GM10266 (cell line): ENCODE results near the gene NOD2.
A peak's percentile ranks its signal among the peaks of the same experiment; 100 is the strongest.

ENCODE experiments used
- DNase-seq: peaks from one replicate; pipeline ENCODE4 v3.0.0; 2012; ENCODE audit errors: extremely low spot score
- CTCF ChIP-seq: IDR thresholded peaks from 2 replicates; pipeline ENCODE4 v1.5.1; 2012; ENCODE audit warnings: mild to moderate bottlenecking, low read depth; ENCODE audit not compliant: control insufficient read depth, insufficient read depth; ENCODE audit errors: missing control alignments

NOD2 gene

GRCh38 chr16:50722960-50723359, 29.6 kb downstream of the NOD2 start:
- TF ChIP-seq CTCF, result no peak
- no peak for DNase-seq

GRCh38 chr16:50724306-50724705, 30.9 kb downstream of the NOD2 start:
- TF ChIP-seq CTCF, result no peak
- no peak for DNase-seq

GRCh38 chr16:50731130-50731988, 38.0 kb downstream of the NOD2 start:
- no peak for TF ChIP-seq CTCF
- no peak for DNase-seq

GRCh38 chr16:50731989-50732832, 38.8 kb downstream of the NOD2 start:
- DNase-seq, result no peak
- TF ChIP-seq CTCF, result no peak

- TF ChIP-seq CTCF, result no peak
- DNase-seq, result no peak
Observed at GRCh38 chr16:50733468-50733867, 40.1 kb downstream of the NOD2 start.

GRCh38 chr16:50735629-50736122, 42.3 kb downstream of the NOD2 start:
- no peak for TF ChIP-seq CTCF
- peak; percentile 66 for DNase-seq

- DNase-seq, result no peak
- no peak for TF ChIP-seq CTCF
Observed at GRCh38 chr16:50736448-50736847, 43.0 kb downstream of the NOD2 start.
